ENCODE measurements around the gene GUCA2B. TPM values are rescaled to one million over a fixed set of nuclear protein-coding genes. Genes with fewer than 3 reads are reported as not detected.

GUCA2B gene
- total and polyA plus RNA-seq, 2 of the 4 experiments (the other 2 are of a cell fraction), result not detected

DNA sequence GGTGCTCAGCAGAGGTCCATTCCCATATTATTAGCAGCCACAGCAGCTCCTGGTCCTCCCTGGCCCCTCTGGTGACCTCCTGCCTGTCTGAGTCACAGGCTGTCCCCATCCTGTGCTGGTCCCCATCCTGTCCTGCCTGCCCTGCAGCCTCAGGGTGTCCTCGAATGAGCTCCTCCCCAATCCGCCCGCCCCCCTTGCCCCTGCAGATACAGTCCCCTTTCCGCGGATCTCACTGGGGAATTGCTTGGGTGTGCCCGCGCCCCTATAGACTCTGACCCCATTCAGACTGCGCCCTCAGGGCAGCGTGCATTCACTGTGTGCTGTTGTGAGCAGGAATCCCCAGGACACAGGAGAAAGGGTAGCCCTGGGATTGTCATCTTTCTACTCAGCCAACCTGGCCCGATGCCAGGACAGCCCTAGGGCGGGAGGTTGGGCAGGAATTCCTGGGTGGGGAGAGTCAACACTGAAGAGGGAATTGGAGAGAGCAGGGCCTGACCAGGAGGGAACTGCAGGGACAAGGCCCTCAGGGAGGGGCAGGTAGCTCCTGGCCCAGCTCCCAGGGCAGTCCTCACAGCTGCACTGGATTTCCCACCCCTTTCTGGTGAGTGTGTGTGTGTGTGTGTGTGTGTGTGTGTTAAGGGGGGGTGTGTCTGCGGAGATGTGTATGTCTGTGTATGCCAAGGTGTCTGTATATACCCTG is 12.5 kb downstream of the GUCA2B start:
- no peak overlapping the region for H2BK15ac ChIP-seq (ENCODE audit: low read depth, low read length)
- no peak overlapping the region for H4K8ac ChIP-seq (ENCODE audit: low read depth in 2 of 2, low read length in 2 of 2)
- dilution Hi-C loops (cut with HindIII; ENCODE audit: low sequenced_read_pairs, unreplicated experiment), result no loop called here
- H3K27me3 ChIP-seq (ENCODE audit: control insufficient read depth, insufficient read depth, low read length), result peaks cover 3% of the 10 kb centered on the region; the same call in 1 of the 2 replicates
- no peak overlapping the region for H2BK20ac ChIP-seq (ENCODE audit: low read depth, low read length)
- 55% methylated on average over 3 of the region's 12 CpGs; no CpG with 5 or more reads in 1 of the 2 experiments for WGBS, 2 experiments (ENCODE audit: extremely low coverage in 2 of 2, insufficient read length in 1 of 2)
- no peak overlapping the region for H3K14ac ChIP-seq (replicated peaks; ENCODE audit: low read depth, low read length)
- H2AK9ac ChIP-seq (replicated peaks; ENCODE audit: low read depth, low read length, poor library complexity), result no peak overlapping the region
- H3K4me2 ChIP-seq (ENCODE audit: low read depth, low read length), result no peak overlapping the region
- peaks cover 3% of the 10 kb centered on the region; the same call in 1 of the 2 replicates for H3K4me1 ChIP-seq (ENCODE audit: control insufficient read depth, insufficient read depth, low read length)
- no peak overlapping the region for H3K23ac ChIP-seq (ENCODE audit: low read depth, low read length)
- H3K27ac ChIP-seq (ENCODE audit: insufficient read depth, low read length), result no peak overlapping the region
- no peak overlapping the region for H2AFZ ChIP-seq (replicated peaks; ENCODE audit: low read length, poor library complexity)
- ATAC-seq (ENCODE audit: low read depth) (peak; percentile 55), DNase-seq (peak; percentile 31)
- no peak overlapping the region for H3K18ac ChIP-seq (ENCODE audit: low read depth, low read length)
- BruUV-seq (replicated peaks), result no TSS peak
- ChIA-PET CTCF (no interaction called here), POLR2A (ENCODE audit: unreplicated experiment) (no interaction called here)
- H3K9ac ChIP-seq (ENCODE audit: low read depth, low read length), result no peak overlapping the region
- H3K4me3 ChIP-seq (ENCODE audit: insufficient read depth, low read depth, low read length), result no peak overlapping the region
- peaks cover 3% of the 10 kb centered on the region for H3K9me3 ChIP-seq (ENCODE audit: control insufficient read depth, insufficient read depth, low read length)
- H4K20me1 ChIP-seq (ENCODE audit: insufficient read depth, low read length), result no peaks in the 10 kb centered on the region
- no peak overlapping the region for H4K91ac ChIP-seq (ENCODE audit: insufficient read depth, low read depth, low read length)
- H4K5ac ChIP-seq (ENCODE audit: low read depth, low read length), result no peak overlapping the region
- H3K79me1 ChIP-seq (ENCODE audit: low read depth in 1 of 2, low read length in 2 of 2), result no peaks in the 10 kb centered on the region
- peaks cover 3% of the 10 kb centered on the region; the same call in 1 of the 2 replicates for H3K9me1 ChIP-seq (ENCODE audit: insufficient read depth, low read length)
- no peak overlapping the region for H2BK5ac ChIP-seq (ENCODE audit: low read depth, low read length, poor library complexity, severe bottlenecking)
- in situ Hi-C loops (cut with MboI; ENCODE audit: low sequenced_read_pairs), result no loop called here
- no peak overlapping the region for H3K56ac ChIP-seq (ENCODE audit: extremely low read depth, insufficient read depth, low read length)
- no peaks in the 10 kb centered on the region for H3K36me3 ChIP-seq (ENCODE audit: control insufficient read depth, insufficient read depth, low read length)
- no peak overlapping the region for H3K4ac ChIP-seq (ENCODE audit: low read depth, low read length)
- no peak overlapping the region for H2AK5ac ChIP-seq (ENCODE audit: low read depth, low read length)
- TF ChIP-seq NFE2L2 (IDR thresholded peaks at IDR 0.05; ENCODE audit: low read depth, low read length), result no peak
- no peak for TF ChIP-seq RCOR1 (IDR thresholded peaks at IDR 0.05; ENCODE audit: insufficient replicate concordance, low read length)
- no peak for TF ChIP-seq FOS (IDR thresholded peaks at IDR 0.05; ENCODE audit: low read depth, low read length)
- TF ChIP-seq RAD21 (IDR thresholded peaks at IDR 0.05; ENCODE audit: low read length), result no peak
- TF ChIP-seq USF2 (IDR thresholded peaks at IDR 0.05; ENCODE audit: low read depth, low read length), result no peak
- TF ChIP-seq RFX5 (IDR thresholded peaks at IDR 0.05; ENCODE audit: low read depth, low read length), result no peak
- TF ChIP-seq MXI1 (IDR thresholded peaks at IDR 0.05; ENCODE audit: borderline replicate concordance, low read depth, low read length), result no peak
- no peak for TF ChIP-seq CHD1 (IDR thresholded peaks at IDR 0.05; ENCODE audit: low read depth, low read length)
- TF ChIP-seq MAFK (IDR thresholded peaks at IDR 0.05; ENCODE audit: low read depth, low read length), result no peak
- no peak for TF ChIP-seq BHLHE40 (IDR thresholded peaks at IDR 0.05; ENCODE audit: low read depth, low read length)
- TF ChIP-seq SMC3 (IDR thresholded peaks at IDR 0.05; ENCODE audit: low read depth, low read length), result no peak
- TF ChIP-seq, protein P1, sequence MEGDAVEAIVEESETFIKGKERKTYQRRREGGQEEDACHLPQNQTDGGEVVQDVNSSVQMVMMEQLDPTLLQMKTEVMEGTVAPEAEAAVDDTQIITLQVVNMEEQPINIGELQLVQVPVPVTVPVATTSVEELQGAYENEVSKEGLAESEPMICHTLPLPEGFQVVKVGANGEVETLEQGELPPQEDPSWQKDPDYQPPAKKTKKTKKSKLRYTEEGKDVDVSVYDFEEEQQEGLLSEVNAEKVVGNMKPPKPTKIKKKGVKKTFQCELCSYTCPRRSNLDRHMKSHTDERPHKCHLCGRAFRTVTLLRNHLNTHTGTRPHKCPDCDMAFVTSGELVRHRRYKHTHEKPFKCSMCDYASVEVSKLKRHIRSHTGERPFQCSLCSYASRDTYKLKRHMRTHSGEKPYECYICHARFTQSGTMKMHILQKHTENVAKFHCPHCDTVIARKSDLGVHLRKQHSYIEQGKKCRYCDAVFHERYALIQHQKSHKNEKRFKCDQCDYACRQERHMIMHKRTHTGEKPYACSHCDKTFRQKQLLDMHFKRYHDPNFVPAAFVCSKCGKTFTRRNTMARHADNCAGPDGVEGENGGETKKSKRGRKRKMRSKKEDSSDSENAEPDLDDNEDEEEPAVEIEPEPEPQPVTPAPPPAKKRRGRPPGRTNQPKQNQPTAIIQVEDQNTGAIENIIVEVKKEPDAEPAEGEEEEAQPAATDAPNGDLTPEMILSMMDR (conservative IDR thresholded peaks at IDR 0.05; ENCODE audit: low read depth, low read length), result no peak
- no peak overlapping the region for H2BK120ac ChIP-seq (ENCODE audit: low read depth, low read length)
- intact Hi-C loops (cut with micrococcal nuclease), result no loop called here

Data from IMR-90 (cell line).